Bronchial epithelial cell (primary cell): ENCODE results near the gene RUNX2. TPM values are rescaled to one million over a fixed set of nuclear protein-coding genes. Genes with fewer than 3 reads are reported as not detected.
A peak's percentile ranks its signal among the peaks of the same experiment; 100 is the strongest.

Experiments
- DNase-seq: peaks from one replicate; pipeline ENCODE4 v3.0.0-alpha.2; 2010; ENCODE audit warnings: low read depth
- FAIRE-seq: peaks from 2 replicates; lab custom pipeline; 2011; peaks lifted over from hg19 to GRCh38; lab: Jason Lieb, UNC
- H3K27me3 ChIP-seq: 2 replicates; pipeline ENCODE4 v1.5.1; 2011; ENCODE audit warnings: low read length; ENCODE audit not compliant: control insufficient read depth, insufficient read depth
- H3K36me3 ChIP-seq: 2 replicates; pipeline ENCODE4 v1.5.1; 2011; ENCODE audit warnings: low read length; ENCODE audit not compliant: control insufficient read depth, insufficient read depth
- H3K4me3 ChIP-seq: 2 replicates; pipeline ENCODE4 v1.5.1; 2011; ENCODE audit warnings: mild to moderate bottlenecking, low read depth, low read length, control low read depth
- total RNA-seq: library from RNA; depleted of rRNA; stranded (reverse); fragments of >200 nt; gene quantifications from 2 replicates; pipeline ENCODE4 v1.2.1, GENCODE V29; 2014
- TF ChIP-seq, protein P1 (sequence below): IDR thresholded peaks from 2 replicates; pipeline ENCODE4 v1.5.1; 2011; ENCODE audit warnings: mild to moderate bottlenecking, moderate library complexity, low read length, control low read depth, inconsistent platforms; ENCODE audit not compliant: insufficient read depth, severe bottlenecking

The RUNX2 gene
- total RNA-seq, 1 donor from 2014 or later: 0.79 TPM

DNA sequence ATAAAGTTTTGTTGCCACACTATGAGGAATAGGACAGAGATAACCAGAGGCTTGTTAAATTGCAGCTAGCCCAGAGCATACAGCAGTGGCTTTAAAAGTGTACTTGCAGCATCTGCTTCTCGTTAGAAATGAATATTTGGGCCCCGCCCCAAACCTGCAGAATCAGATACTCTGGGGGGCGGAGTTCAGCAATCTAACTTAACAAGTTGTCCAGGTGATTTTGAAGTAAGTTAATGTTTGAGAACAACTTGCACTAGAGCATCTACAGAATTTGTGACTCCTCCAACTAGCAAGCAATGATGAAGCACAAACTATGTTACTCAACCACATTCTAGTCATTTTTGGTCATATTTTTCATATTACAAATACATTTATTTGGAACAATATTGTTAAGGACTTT is 60.2 kb downstream of the RUNX2 start:
- TF ChIP-seq, protein P1, sequence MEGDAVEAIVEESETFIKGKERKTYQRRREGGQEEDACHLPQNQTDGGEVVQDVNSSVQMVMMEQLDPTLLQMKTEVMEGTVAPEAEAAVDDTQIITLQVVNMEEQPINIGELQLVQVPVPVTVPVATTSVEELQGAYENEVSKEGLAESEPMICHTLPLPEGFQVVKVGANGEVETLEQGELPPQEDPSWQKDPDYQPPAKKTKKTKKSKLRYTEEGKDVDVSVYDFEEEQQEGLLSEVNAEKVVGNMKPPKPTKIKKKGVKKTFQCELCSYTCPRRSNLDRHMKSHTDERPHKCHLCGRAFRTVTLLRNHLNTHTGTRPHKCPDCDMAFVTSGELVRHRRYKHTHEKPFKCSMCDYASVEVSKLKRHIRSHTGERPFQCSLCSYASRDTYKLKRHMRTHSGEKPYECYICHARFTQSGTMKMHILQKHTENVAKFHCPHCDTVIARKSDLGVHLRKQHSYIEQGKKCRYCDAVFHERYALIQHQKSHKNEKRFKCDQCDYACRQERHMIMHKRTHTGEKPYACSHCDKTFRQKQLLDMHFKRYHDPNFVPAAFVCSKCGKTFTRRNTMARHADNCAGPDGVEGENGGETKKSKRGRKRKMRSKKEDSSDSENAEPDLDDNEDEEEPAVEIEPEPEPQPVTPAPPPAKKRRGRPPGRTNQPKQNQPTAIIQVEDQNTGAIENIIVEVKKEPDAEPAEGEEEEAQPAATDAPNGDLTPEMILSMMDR: no peak
- FAIRE-seq (no peak), DNase-seq (peak; percentile 24)

DNA sequence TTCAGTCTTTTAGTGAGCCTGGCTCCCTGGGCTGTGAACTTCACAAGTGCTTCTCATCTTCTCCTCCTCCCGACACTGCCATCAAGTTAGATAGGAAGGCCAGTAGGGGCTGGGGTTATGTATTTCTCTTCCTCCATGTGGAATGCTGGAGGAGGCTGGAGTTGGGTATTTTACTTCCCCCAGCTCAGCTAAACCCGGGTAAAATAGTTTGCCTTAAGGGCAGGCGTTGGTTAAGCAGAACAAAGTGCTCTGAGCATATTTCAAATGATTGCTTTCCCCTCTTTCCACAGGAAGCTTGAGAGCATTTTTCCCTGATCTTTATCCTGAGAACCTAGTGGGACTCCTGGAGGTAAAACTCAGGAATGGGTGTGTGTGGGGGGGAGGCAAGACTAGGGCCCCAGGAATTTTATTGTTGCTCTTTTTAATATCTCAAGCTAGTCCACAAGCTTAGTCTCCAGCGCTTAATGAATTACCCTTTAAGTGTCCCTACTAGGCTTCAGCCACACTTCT is 66.5 kb downstream of the RUNX2 start:
- H3K27me3 ChIP-seq: no peaks in the 10 kb centered on the region
- no peak for DNase-seq
- no peak overlapping the region for H3K4me3 ChIP-seq
- TF ChIP-seq, protein P1: no peak
- no peak for FAIRE-seq
- no peaks in the 10 kb centered on the region for H3K36me3 ChIP-seq

More for the DNA sequence above, 60.2 kb downstream of the RUNX2 start:
- H3K4me3 ChIP-seq: no peak overlapping the region
- no peaks in the 10 kb centered on the region for H3K27me3 ChIP-seq
- H3K36me3 ChIP-seq: no peaks in the 10 kb centered on the region

DNA sequence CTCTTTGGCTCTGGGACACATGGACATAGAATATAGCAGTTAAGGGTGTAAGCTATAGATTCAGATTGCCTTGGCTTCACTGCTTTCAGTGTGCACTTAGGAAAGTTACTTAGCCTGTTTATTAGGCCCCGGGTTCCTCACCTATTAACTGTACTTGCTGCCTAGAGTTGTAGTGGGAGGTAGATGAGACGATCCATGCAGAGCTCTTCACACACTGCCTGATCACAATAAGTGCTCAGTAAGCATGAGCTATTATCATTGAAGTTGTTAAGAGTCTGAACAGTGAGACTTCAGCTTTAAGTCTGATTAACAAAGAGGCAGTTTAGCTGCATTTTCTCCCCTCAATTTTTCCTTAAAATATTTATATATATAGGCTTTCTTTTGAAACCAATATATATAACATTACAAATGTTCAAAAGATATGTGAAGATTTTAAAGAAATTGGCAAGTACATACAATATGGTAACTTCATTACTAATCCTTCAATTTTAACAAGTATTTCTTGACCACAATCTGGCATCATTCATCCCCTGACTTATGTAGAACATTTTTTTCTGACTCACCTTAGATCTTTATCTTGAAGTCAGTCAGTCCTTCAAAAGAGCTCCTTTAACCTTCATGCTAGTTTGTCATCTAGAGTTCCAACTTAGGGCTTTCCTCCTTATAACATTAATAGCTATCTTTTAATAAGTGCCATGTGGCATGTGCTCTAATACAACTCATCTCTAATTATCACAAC is 70.1 kb downstream of the RUNX2 start:
- TF ChIP-seq, protein P1: no peak
- FAIRE-seq (no peak), DNase-seq (peak; percentile 64)
- Histone ChIP-seq H3K27me3 (no peaks in the 10 kb centered on the region), H3K4me3 (no peak overlapping the region), H3K36me3 (no peaks in the 10 kb centered on the region)

DNA sequence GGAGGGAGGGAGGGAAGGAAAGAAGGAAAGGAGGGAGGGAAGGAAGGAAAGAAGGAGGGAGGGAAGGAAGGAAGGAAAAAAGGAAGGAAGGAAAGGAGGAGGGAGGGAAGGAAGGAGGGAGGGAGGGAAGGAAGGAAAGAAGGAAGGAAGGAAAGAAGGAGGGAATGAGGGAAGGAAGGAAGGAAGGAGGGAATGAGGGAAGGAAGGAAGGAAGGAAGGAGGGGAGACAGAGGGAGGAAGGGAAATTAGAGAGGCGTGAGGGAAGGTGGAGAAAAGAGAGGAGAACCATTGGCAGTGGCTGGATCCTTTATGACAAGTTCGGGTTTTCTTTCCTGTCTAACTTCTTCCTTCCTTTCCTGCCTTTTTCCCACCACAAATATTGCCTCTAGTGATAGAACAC is 71.9 kb downstream of the RUNX2 start:
- no peak for DNase-seq
- H3K4me3 ChIP-seq: no peak overlapping the region
- H3K36me3 ChIP-seq: no peaks in the 10 kb centered on the region
- FAIRE-seq: no peak
- TF ChIP-seq, protein P1: no peak
- no peaks in the 10 kb centered on the region for H3K27me3 ChIP-seq

DNA sequence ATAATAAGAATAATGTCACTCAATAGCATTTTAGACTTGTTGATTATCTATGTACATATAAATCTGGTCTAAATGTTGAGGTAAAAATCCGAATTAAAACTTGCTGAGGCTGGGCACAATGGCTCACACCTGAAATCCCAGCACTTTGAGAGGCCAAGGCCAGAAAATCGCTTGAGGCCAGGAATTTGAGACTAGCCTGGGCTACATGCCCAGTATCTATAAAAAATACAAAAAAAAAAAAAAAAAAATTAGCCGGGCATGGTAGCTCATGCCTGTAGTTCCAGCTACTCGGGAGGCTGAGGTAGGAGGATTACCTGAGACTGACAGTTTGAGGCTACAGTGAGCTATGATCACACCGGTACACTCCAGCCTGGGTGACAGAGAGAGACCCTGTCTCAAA is 83.8 kb downstream of the RUNX2 start:
- Histone ChIP-seq H3K4me3 (no peak overlapping the region), H3K36me3 (no peaks in the 10 kb centered on the region), H3K27me3 (no peaks in the 10 kb centered on the region)
- peak; percentile 49 for DNase-seq
- FAIRE-seq: no peak
- TF ChIP-seq, protein P1: no peak

DNA sequence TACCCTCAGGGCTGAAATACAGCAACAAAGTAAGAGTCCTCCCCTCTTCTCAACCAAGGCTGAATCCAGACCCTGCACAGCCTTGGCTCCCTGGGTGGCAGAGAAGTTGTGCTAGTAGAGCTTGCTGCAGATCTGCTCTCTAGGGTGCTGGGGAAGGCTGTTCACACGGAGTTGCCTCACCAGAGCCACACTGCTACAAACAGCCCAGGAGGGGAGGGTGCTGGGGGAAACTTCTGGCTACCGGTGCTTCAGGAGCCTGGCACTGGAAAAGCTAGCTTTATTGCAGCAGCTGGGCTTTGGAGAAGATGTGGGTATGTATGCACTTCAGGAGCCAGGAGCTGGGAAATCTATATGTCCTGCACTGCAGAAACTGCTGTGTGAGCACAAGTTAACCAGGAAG is 87.2 kb downstream of the RUNX2 start:
- DNase-seq (no peak), FAIRE-seq (no peak)
- Histone ChIP-seq H3K4me3 (no peak overlapping the region), H3K36me3 (no peaks in the 10 kb centered on the region), H3K27me3 (no peaks in the 10 kb centered on the region)
- TF ChIP-seq, protein P1: no peak
